Activated T-cell treated with anti-CD3 and anti-CD28 coated beads, Interleukin-2, amount 50 U/mL, for 72 hours (primary cell): ENCODE measurements around the gene FBXL14. TPM values are rescaled to one million over a fixed set of nuclear protein-coding genes. Genes with fewer than 3 reads are reported as not detected.
"Not testable (repeated sequence)": the region's sequence is repeated elsewhere in the genome, so short reads cannot be mapped to it uniquely, and the experiment has no call there.

Experiments
- ATAC-seq, 2 donors: fragments of 150-1000 bp; cut with Tn5 transposase; replicated peaks in 1 of 2; 2 replicates each; pipeline ENCODE4 v1.10.0; 2021; ENCODE audit warnings: moderate library complexity in 2 of 2, mild to moderate bottlenecking in 1 of 2
- DNase-seq, 2 donors: peaks; one replicate each; pipeline ENCODE4 v3.0.0; 2021 to 2022; ENCODE audit warnings: mixed read lengths in 1 of 2
- H3K27ac Mint-ChIP-seq: one replicate; pipeline ENCODE4 v1.8.0; 2022; ENCODE audit warnings: mild to moderate bottlenecking, moderate library complexity, mixed read lengths
- H3K27me3 Mint-ChIP-seq: one replicate; pipeline ENCODE4 v1.8.0; 2022; ENCODE audit warnings: low read depth, mixed read lengths
- H3K36me3 Mint-ChIP-seq, 2 donors: one replicate each; pipeline ENCODE4 v1.8.0; 2022; ENCODE audit warnings: mixed read lengths in 2 of 2, mild to moderate bottlenecking in 1 of 2; ENCODE audit not compliant: insufficient read depth in 2 of 2
- H3K4me1 Mint-ChIP-seq: one replicate; pipeline ENCODE4 v1.8.0; 2022; ENCODE audit warnings: low read depth, mixed read lengths
- H3K4me3 Mint-ChIP-seq, 2 donors: one replicate each; pipeline ENCODE4 v1.8.0; 2022; ENCODE audit warnings: mild to moderate bottlenecking in 2 of 2, mixed read lengths in 2 of 2, moderate library complexity in 2 of 2
- H3K9me3 Mint-ChIP-seq, 2 donors: one replicate each; pipeline ENCODE4 v1.8.0; 2022; ENCODE audit warnings: mixed read lengths in 2 of 2
- total RNA-seq, 2 donors: library from RNA; stranded (reverse); gene quantifications; one replicate each; pipeline ENCODE4 v1.2.3, GENCODE V29; 2022

FBXL14 gene
- total RNA-seq, 2 donors from 2014 or later = 18.1 to 19.9 TPM

GRCh38 chr12:1613860-1614259 is 19.5 kb upstream of the FBXL14 start:
- peaks cover 15% of the 10 kb centered on the region for H3K27me3 Mint-ChIP-seq
- ATAC-seq (peak in 1 of 2 donors; percentile 44), DNase-seq (no peak)
- H3K4me1 Mint-ChIP-seq = peaks cover 19% of the 10 kb centered on the region
- no peaks in the 10 kb centered on the region for H3K9me3 Mint-ChIP-seq
- no peaks in the 10 kb centered on the region for H3K36me3 Mint-ChIP-seq
- no peak overlapping the region for H3K27ac Mint-ChIP-seq
- H3K4me3 Mint-ChIP-seq = no peak overlapping the region

- Mint-ChIP-seq H3K9me3 (no peaks in the 10 kb centered on the region), H3K27me3 (peaks cover 5% of the 10 kb centered on the region), H3K36me3 (no peaks in the 10 kb centered on the region), H3K4me1 (peaks cover 21% of the 10 kb centered on the region), H3K27ac (no peak overlapping the region), H3K4me3 (no peak overlapping the region)
- ATAC-seq (no peak), DNase-seq (no peak)
These were observed 17.6 kb upstream of the FBXL14 start for GRCh38 chr12:1611803-1612572.

- DNase-seq (no peak), ATAC-seq (no peak)
- Mint-ChIP-seq H3K4me1 (peaks cover 22% of the 10 kb centered on the region), H3K27me3 (peaks cover 5% of the 10 kb centered on the region), H3K27ac (no peak overlapping the region), H3K36me3 (no peaks in the 10 kb centered on the region), H3K9me3 (no peaks in the 10 kb centered on the region), H3K4me3 (no peak overlapping the region)
These were observed 15.8 kb upstream of the FBXL14 start for GRCh38 chr12:1610072-1610643.

GRCh38 chr12:1608713-1609119 is 14.3 kb upstream of the FBXL14 start:
- Mint-ChIP-seq H3K27ac (no peak overlapping the region), H3K36me3 (no peaks in the 10 kb centered on the region), H3K27me3 (peaks cover 5% of the 10 kb centered on the region), H3K9me3 (no peaks in the 10 kb centered on the region), H3K4me3 (no peak overlapping the region), H3K4me1 (peaks cover 33% of the 10 kb centered on the region)
- no peak for ATAC-seq
- no peak for DNase-seq

- Mint-ChIP-seq H3K27me3 (peaks cover 5% of the 10 kb centered on the region), H3K36me3 (no peaks in the 10 kb centered on the region), H3K27ac (peak overlapping the region; percentile 2), H3K4me1 (peaks cover 38% of the 10 kb centered on the region), H3K4me3 (no peak overlapping the region), H3K9me3 (no peaks in the 10 kb centered on the region)
- DNase-seq (no peak), ATAC-seq (no peak)
These were observed 13.7 kb upstream of the FBXL14 start for GRCh38 chr12:1607940-1608712.

DNA sequence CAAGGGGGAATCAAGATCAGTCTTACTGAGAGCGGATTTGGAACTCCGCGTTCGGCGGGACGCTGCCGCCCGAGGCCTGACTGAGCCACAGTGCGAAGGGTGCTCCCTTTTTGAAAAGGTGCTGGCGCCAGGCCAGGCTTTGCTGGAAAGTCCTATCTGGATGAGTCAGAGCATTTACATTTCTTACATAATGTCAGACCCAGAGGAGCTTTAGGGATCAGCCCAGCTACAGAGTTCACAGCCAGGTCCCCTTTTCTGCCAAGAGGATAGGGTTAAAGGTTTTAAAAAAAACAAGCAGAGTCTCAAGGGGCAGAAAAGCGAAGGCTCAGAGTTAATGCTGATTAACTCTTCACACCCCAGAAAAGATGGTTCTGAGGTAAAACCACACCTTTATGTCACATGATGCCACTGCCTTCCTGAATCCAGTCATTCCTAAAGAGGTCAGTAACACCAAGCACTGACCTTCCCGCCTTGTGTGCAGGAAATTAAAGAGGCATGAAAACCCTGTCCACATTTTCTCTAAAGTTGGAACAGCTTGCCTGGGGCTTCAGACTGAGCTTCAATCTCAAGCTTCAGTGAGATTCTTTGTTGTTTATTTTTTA is 11.7 kb upstream of the FBXL14 start:
- Mint-ChIP-seq H3K36me3 (no peaks in the 10 kb centered on the region), H3K27me3 (peaks cover 5% of the 10 kb centered on the region), H3K9me3 (no peaks in the 10 kb centered on the region), H3K4me3 (peak overlapping the region; percentile 82 to 91), H3K27ac (peak overlapping the region; percentile 27), H3K4me1 (peaks cover 58% of the 10 kb centered on the region)
- DNase-seq (peak; percentile 79 to 80), ATAC-seq (peak; percentile 67 to 71)

- H3K4me1 Mint-ChIP-seq = peaks cover 65% of the 10 kb centered on the region
- peak overlapping the region; percentile 74 for H3K27ac Mint-ChIP-seq
- no peaks in the 10 kb centered on the region for H3K9me3 Mint-ChIP-seq
- H3K4me3 Mint-ChIP-seq = peak overlapping the region; percentile 82 to 91
- H3K36me3 Mint-ChIP-seq = no peaks in the 10 kb centered on the region
- ATAC-seq (peak; percentile 69), DNase-seq (peak; percentile 62 to 67)
- peaks cover 5% of the 10 kb centered on the region for H3K27me3 Mint-ChIP-seq
These were observed 11.0 kb upstream of the FBXL14 start for GRCh38 chr12:1605129-1606020.

GRCh38 chr12:1604464-1604863 is 10.1 kb upstream of the FBXL14 start:
- H3K27ac Mint-ChIP-seq = peak overlapping the region; percentile 81
- H3K9me3 Mint-ChIP-seq = no peaks in the 10 kb centered on the region
- peaks cover 65% of the 10 kb centered on the region for H3K4me1 Mint-ChIP-seq
- H3K4me3 Mint-ChIP-seq = peak overlapping the region in 1 of 2 donors; percentile 25
- H3K27me3 Mint-ChIP-seq = peaks cover 5% of the 10 kb centered on the region
- no peak for DNase-seq
- ATAC-seq = no peak
- H3K36me3 Mint-ChIP-seq = no peaks in the 10 kb centered on the region

GRCh38 chr12:1603269-1603993 is 9.1 kb upstream of the FBXL14 start:
- H3K9me3 Mint-ChIP-seq = no peaks in the 10 kb centered on the region
- H3K27ac Mint-ChIP-seq = peak overlapping the region; percentile 71
- peaks cover 62% of the 10 kb centered on the region for H3K4me1 Mint-ChIP-seq
- H3K27me3 Mint-ChIP-seq = peaks cover 2% of the 10 kb centered on the region
- ATAC-seq (no peak), DNase-seq (no peak)
- peak overlapping the region in 1 of 2 donors; percentile 85 for H3K4me3 Mint-ChIP-seq
- H3K36me3 Mint-ChIP-seq = no peaks in the 10 kb centered on the region

DNA sequence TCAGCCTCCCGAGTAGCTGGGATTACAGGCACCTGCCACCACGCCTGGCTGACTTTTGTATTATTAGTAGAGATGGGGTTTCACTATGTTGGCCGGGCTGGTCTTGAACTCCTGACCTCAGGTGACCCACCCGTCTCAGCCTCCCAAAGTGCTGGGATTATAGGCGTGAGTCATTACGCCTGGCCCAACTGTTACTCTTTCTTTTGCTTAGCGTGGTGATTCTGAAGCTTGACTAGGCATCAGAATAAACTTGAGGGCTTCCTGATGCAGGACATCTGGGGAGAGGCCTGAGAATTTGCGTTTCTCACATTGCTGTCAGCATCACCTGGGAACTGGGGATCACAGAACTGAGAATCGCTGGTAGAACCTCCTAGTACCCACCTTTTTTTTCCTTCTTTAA is 8.3 kb upstream of the FBXL14 start:
- not testable (repeated sequence) for DNase-seq, H3K9me3 Mint-ChIP-seq, H3K27me3 Mint-ChIP-seq, H3K36me3 Mint-ChIP-seq, ATAC-seq
- H3K4me1 Mint-ChIP-seq = peaks cover 56% of the 10 kb centered on the region
- H3K4me3 Mint-ChIP-seq = peak overlapping the region in 1 of 2 donors; percentile 85
- H3K27ac Mint-ChIP-seq = peak overlapping the region; percentile 82

- no peak overlapping the region for H3K27ac Mint-ChIP-seq
- no peaks in the 10 kb centered on the region for H3K9me3 Mint-ChIP-seq
These were observed 4.4 kb upstream of the FBXL14 start for GRCh38 chr12:1598757-1599156.

More at GRCh38 chr12:1598757-1599156, 4.4 kb upstream of the FBXL14 start:
- H3K4me3 Mint-ChIP-seq = no peak overlapping the region
- peaks cover 0 to 1% of the 10 kb centered on the region in 2 donors for H3K36me3 Mint-ChIP-seq
- H3K4me1 Mint-ChIP-seq = peaks cover 45% of the 10 kb centered on the region
- DNase-seq (no peak), ATAC-seq (no peak)
- H3K27me3 Mint-ChIP-seq = no peaks in the 10 kb centered on the region
